T-cell (primary cell): ENCODE measurements around the gene GARIN3. TPM values are rescaled to one million over a fixed set of nuclear protein-coding genes. Genes with fewer than 3 reads are reported as not detected.

Experiments used
- ATAC-seq, 4 experiments: fragments of 200-7000 bp in 3 of 4; fragments of 150-1000 bp in 1 of 4; cut with Tn5 transposase; replicated peaks in 1 of 4; 1 replicate in 3 of 4; 2 replicates in 1 of 4; pipeline ENCODE4 v1.10.0; 2021; ENCODE audit warnings: moderate library complexity in 3 of 4, mild to moderate bottlenecking in 2 of 4, moderate number of reproducible peaks in 1 of 4
- CTCF ChIA-PET, 2 donors: fragments of 300-600 bp; sonication (Branson Sonifier 250); formaldehyde crosslinking; loops; one replicate each; lab custom pipeline; 2022; ENCODE audit warnings: antibody characterized with exemption in 2 of 2; lab: Charles Lee
- POLR2A ChIA-PET, 2 donors: fragments of 300-600 bp; sonication (Branson Sonifier 250); formaldehyde crosslinking; loops; one replicate each; lab custom pipeline; 2022; ENCODE audit warnings: antibody characterized with exemption in 2 of 2; lab: Charles Lee
- DNase-seq, 35 experiments: peaks; one replicate each; pipeline versions ENCODE4 v3.0.0 to v3.0.0-alpha.2; 2013 to 2023
- H3K27ac ChIP-seq: one replicate; pipeline ENCODE4 v1.5.1; 2013; ENCODE audit warnings: low read length
- H3K27me3 ChIP-seq, 2 experiments: replicated peaks in 1 of 2; 1 replicate in 1 of 2; 2 replicates in 1 of 2; pipeline versions ENCODE4 v1.6.1 to v1.7.0; 2013; ENCODE audit warnings: low read length in 1 of 2, mixed read lengths in 1 of 2; ENCODE audit not compliant: control insufficient read depth in 2 of 2, insufficient read depth in 2 of 2; ENCODE audit errors: extremely low read depth in 1 of 2
- H3K36me3 ChIP-seq, 2 donors: 1 replicate in 1 of 2; 2 replicates in 1 of 2; pipeline versions ENCODE4 v1.6.1 to v1.7.0; 2013; ENCODE audit warnings: low read length in 1 of 2; ENCODE audit not compliant: control insufficient read depth in 2 of 2, insufficient read depth in 1 of 2; ENCODE audit errors: extremely low read depth in 1 of 2
- H3K4me1 ChIP-seq, 2 experiments: 1 replicate in 1 of 2; 2 replicates in 1 of 2; pipeline versions ENCODE4 v1.6.1 to v1.7.0; 2013; ENCODE audit warnings: low read length in 2 of 2, mixed read lengths in 1 of 2; ENCODE audit not compliant: insufficient read depth in 2 of 2, control insufficient read depth in 1 of 2; ENCODE audit errors: extremely low read depth in 1 of 2
- H3K4me3 ChIP-seq, 2 donors: 1 replicate in 1 of 2; 2 replicates in 1 of 2; pipeline versions ENCODE4 v1.5.1 to v1.7.0; 2013; ENCODE audit warnings: mild to moderate bottlenecking in 2 of 2, low read length in 1 of 2, moderate library complexity in 1 of 2; ENCODE audit not compliant: control insufficient read depth in 1 of 2; ENCODE audit errors: extremely low read depth in 1 of 2
- H3K9me3 ChIP-seq: 2 replicates; pipeline ENCODE4 v1.7.0; 2013
- H3K27ac Mint-ChIP-seq, 2 donors: one replicate each; pipeline ENCODE4 v1.8.0; 2020 to 2021; ENCODE audit warnings: mild to moderate bottlenecking in 2 of 2, mixed read lengths in 2 of 2
- H3K27me3 Mint-ChIP-seq, 2 donors: one replicate each; pipeline ENCODE4 v1.8.0; 2021 to 2022; ENCODE audit warnings: mixed read lengths in 2 of 2
- H3K36me3 Mint-ChIP-seq: one replicate; pipeline ENCODE4 v1.8.0; 2021; ENCODE audit warnings: mixed read lengths
- H3K4me1 Mint-ChIP-seq, 3 donors: one replicate each; pipeline ENCODE4 v1.8.0; 2020 to 2022; ENCODE audit warnings: mixed read lengths in 3 of 3, mild to moderate bottlenecking in 1 of 3
- H3K4me3 Mint-ChIP-seq, 3 donors: one replicate each; pipeline ENCODE4 v1.8.0; 2020 to 2022; ENCODE audit warnings: mild to moderate bottlenecking in 3 of 3, mixed read lengths in 3 of 3, moderate library complexity in 3 of 3
- H3K9me3 Mint-ChIP-seq, 3 donors: one replicate each; pipeline ENCODE4 v1.8.0; 2020 to 2022; ENCODE audit warnings: mixed read lengths in 3 of 3
- WGBS: methylation state at CpG from one replicate; pipeline ENCODE4 v1.1.5; 2013; ENCODE audit warnings: missing lambda C conversion rate; ENCODE audit not compliant: insufficient coverage; 5-methylcytosine and 5-hydroxymethylcytosine counted together
- total RNA-seq, 35 experiments: library from RNA in 6 of 35; stranded (reverse) in 6 of 35; fragments of 120-200 nt in 1 of 35; gene quantifications; one replicate each; pipeline versions ENCODE4 v1.2.1 to v1.2.4 and lab custom pipeline; 2013 to 2026

Gene GARIN3
- total RNA-seq, 5 donors from 2014 or later (not counting 1 experiment from before 2014, with no cell fraction given) = not detected

DNA sequence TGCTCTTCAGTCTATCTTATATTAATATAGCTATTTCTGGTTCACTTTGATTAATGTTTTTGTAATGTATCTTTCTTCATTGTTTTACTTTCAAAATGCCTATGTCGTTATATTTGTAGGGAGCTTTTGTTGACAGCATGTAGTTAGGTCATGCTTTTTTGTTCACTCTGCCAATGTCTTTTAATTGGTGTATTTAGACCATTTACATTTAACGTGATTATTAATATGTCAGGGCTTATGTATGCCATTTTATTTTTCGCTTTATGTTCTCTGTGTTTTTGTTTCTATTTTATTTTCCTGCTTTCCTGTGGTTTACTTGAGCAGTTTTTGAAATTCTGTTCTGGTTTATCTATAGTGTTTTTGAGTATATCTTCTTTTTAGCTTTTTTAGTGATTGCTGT lies 10.8 kb downstream of the GARIN3 start:
- no peaks in the 10 kb centered on the region for H3K9me3 ChIP-seq
- Mint-ChIP-seq H3K4me1 (peaks cover 71 to 83% (median 77%) of the 10 kb centered on the region in 3 donors), H3K27me3 (no peaks in the 10 kb centered on the region), H3K36me3 (no peaks in the 10 kb centered on the region), H3K4me3 (peak overlapping the region; percentile 72 to 85 (median 81)), H3K9me3 (peaks cover 0 to 4% (median 0%) of the 10 kb centered on the region in 3 donors), H3K27ac (peak overlapping the region; percentile 98 to 99)
- H3K27me3 ChIP-seq = no peaks in the 10 kb centered on the region
- peaks cover 21 to 40% of the 10 kb centered on the region in 2 experiments for H3K4me1 ChIP-seq
- POLR2A ChIA-PET = interaction anchor here (0.6 to 2.9 kb wide), 11 partner anchors 12 to 395 kb away, joined by 3 to 11 read pairs (median 3); partner anchors contain the start of genes ITK (in 1 of the 2) and MED7 (in 1 of the 2)
- ATAC-seq (no peak), DNase-seq (no peak)
- H3K4me3 ChIP-seq = peak overlapping the region in 1 of 2 donors; percentile 4
- CTCF ChIA-PET = interaction anchor here (0.7 to 3.0 kb wide), 8 partner anchors 10 to 122 kb away, joined by 3 to 13 read pairs (median 3); partner anchors contain the start of genes ITK (in 1 of the 2) and MED7 (in 1 of the 2)
- peak overlapping the region; percentile 76 for H3K27ac ChIP-seq
- no CpG with 5 or more reads among the region's 3 CpGs for WGBS
- H3K36me3 ChIP-seq = no peaks in the 10 kb centered on the region

DNA sequence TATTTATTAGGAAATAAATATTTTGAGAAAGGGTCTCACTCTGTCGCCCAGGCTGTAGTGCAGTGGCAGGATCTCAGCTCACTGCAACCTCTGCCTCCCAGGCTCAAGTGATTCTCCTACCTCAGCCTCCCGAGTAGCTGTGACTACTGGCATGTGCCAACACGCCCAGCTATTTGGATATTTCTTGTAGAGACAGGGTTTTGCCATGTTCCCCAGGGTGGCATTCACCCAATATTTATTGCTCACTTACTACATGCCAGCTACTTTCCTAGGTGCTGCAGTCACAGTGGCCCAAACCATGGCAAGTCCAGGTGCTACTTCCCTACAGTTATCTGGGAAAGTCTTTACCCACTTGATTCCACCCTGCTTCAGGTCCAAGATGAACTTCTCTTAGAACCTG lies 15.1 kb downstream of the GARIN3 start:
- H3K4me1 ChIP-seq = peaks cover 13 to 26% of the 10 kb centered on the region in 2 experiments
- no peaks in the 10 kb centered on the region for H3K9me3 ChIP-seq
- ATAC-seq = no peak
- no CpG with 5 or more reads among the region's 3 CpGs for WGBS
- no peak overlapping the region for H3K4me3 ChIP-seq
- DNase-seq = no peak
- Mint-ChIP-seq H3K4me3 (no peak overlapping the region), H3K27me3 (no peaks in the 10 kb centered on the region), H3K9me3 (no peaks in the 10 kb centered on the region), H3K36me3 (no peaks in the 10 kb centered on the region), H3K27ac (peak overlapping the region; percentile 27 to 79), H3K4me1 (peaks cover 56 to 64% (median 62%) of the 10 kb centered on the region in 3 donors)
- no peak overlapping the region for H3K27ac ChIP-seq
- POLR2A ChIA-PET = interaction anchor here in 1 of 2 donors (1.1 kb wide), 1 partner anchor 8 kb away, joined by 3 read pairs; the partner anchor contains the start of gene MED7
- no peaks in the 10 kb centered on the region for H3K36me3 ChIP-seq
- CTCF ChIA-PET = interaction anchor here in 1 of 2 donors (0.6 kb wide), 1 partner anchor 84 kb away, joined by 3 read pairs; no protein-coding TSS in a partner anchor
- no peaks in the 10 kb centered on the region for H3K27me3 ChIP-seq

DNA sequence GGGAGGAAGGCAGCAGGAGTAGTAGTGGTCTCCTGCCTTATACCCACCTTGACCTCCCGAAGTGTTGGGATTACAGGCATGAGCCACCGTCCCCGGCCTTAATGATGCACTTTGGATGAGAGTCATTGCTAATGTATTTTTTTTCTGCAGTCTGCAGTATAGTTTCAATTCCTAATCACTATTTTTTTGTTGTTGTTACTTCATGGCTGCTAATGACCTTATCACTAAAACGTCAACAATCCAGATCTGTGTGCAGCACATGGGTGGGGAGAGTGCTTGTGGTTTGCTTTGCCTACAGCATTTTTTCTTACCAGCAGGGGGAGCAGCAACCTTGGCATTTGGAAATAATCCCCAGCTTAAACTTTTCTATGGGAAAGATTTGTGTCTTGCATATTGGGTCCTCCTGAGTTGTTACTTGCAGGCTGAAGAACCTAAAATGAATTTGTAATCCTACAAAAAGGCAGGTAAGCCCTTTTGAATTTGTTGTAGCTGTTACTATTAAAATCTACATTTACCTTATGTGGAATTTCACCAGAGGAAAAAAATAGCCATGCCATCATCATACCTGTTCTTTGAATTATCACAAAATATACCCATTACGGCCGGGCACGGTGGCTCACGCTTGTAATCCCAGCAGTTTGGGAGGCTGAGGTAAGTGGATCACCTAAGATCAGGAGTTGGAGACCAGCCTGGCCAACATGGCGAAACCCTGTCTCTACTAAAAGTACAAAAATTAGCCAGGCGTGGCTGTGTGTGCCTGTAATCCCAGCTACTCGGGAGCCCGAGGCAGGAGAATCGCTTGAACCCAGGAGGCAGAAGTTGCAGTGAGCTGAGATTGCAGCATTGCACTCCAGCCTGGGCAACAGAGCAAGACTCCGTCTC lies 17.1 kb downstream of the GARIN3 start:
- H3K27ac ChIP-seq = no peak overlapping the region
- CTCF ChIA-PET = interaction anchor here (0.6 to 3.4 kb wide), 36 partner anchors 8 to 180 kb away, joined by 3 to 29 read pairs (median 4); partner anchors contain the start of genes GARIN3 (in 1 of the 2) and ITK (in 1 of the 2)
- Mint-ChIP-seq H3K36me3 (no peaks in the 10 kb centered on the region), H3K4me1 (peaks cover 41 to 47% (median 46%) of the 10 kb centered on the region in 3 donors), H3K27ac (peak overlapping the region; percentile 81 to 90), H3K27me3 (no peaks in the 10 kb centered on the region), H3K4me3 (peak overlapping the region in 1 of 3 donors; percentile 29), H3K9me3 (no peaks in the 10 kb centered on the region)
- peak; percentile 70 to 85 (median 78) for ATAC-seq
- POLR2A ChIA-PET = interaction anchor here (0.6 to 1.5 kb wide), 3 partner anchors 19 to 34 kb away, joined by 3 to 5 read pairs (median 4); partner anchors contain the start of gene ITK (in 1 of the 2)
- 93% methylated on average over 4 of the region's 14 CpGs for WGBS
- peak; percentile 52 to 93 (median 76) for DNase-seq
- H3K36me3 ChIP-seq = no peaks in the 10 kb centered on the region
- no peaks in the 10 kb centered on the region for H3K9me3 ChIP-seq
- H3K4me1 ChIP-seq = peaks cover 12 to 25% of the 10 kb centered on the region in 2 experiments
- H3K27me3 ChIP-seq = no peaks in the 10 kb centered on the region
- no peak overlapping the region for H3K4me3 ChIP-seq

DNA sequence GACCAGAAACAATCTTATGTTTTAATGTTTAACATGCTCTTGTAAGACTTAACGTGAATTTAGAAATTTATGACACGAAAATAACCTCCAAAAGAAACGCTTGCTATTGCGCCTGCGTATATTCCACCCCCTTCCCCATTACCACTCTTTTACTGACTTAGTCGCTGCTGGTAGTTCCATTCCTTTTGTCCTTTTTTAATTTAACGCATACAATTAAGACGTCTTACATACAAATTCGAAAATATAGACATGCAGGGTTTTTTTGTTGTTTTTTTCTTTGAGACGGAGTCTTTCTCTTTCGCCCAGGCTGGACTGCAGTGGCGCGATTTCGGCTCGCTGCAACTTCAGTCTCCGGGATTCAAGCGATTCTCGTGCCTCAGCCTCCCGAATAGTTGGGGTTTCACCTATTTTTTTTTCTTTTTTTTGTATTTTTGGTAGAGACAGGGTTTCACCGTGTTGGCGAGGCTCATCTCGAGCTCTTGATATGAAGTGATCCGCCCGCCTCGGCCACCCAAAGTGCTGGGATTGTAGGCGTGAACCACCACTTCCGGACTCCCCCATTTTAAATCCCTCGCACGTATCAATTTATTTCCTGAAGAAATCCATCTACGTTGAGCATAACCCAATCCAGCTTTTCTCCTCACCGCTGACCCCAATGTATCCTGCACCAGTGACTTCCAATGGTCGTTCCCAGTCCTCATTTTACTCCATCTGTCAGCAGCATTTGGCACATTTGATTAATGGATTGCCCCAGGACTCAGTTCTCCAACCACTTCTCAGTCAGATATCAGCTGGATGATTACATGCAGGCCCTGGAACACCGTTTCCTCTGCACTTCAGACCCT lies 22.7 kb downstream of the GARIN3 start:
- Histone ChIP-seq H3K4me3 (peak overlapping the region; percentile 93 to 98), H3K36me3 (peaks cover 0 to 9% of the 10 kb centered on the region in 2 donors), H3K27me3 (no peaks in the 10 kb centered on the region), H3K9me3 (no peaks in the 10 kb centered on the region), H3K27ac (peak overlapping the region; percentile 92), H3K4me1 (peaks cover 15 to 33% of the 10 kb centered on the region in 2 experiments)
- whole genome bisulfite sequencing = 4% methylated on average over 17 of the region's 33 CpGs
- ChIA-PET POLR2A (interaction anchor here (0.6 to 2.2 kb wide), 24 partner anchors 8 to 709 kb away, joined by 3 to 11 read pairs (median 4); partner anchors contain the start of gene ITK (in 1 of the 2)), CTCF (interaction anchor here (0.5 to 2.3 kb wide), 20 partner anchors 11 to 1200 kb away, joined by 3 to 23 read pairs (median 4); no protein-coding TSS in a partner anchor)
- ATAC-seq (peak; percentile 51 to 66 (median 58)), DNase-seq (peak in 33 of 35 experiments; percentile 17 to 67 (median 44))
- Mint-ChIP-seq H3K27ac (peak overlapping the region; percentile 99), H3K4me3 (peak overlapping the region; percentile 84 to 97 (median 95)), H3K4me1 (peaks cover 36 to 59% (median 54%) of the 10 kb centered on the region in 3 donors), H3K9me3 (no peaks in the 10 kb centered on the region), H3K36me3 (peaks cover 14% of the 10 kb centered on the region), H3K27me3 (no peaks in the 10 kb centered on the region)

DNA sequence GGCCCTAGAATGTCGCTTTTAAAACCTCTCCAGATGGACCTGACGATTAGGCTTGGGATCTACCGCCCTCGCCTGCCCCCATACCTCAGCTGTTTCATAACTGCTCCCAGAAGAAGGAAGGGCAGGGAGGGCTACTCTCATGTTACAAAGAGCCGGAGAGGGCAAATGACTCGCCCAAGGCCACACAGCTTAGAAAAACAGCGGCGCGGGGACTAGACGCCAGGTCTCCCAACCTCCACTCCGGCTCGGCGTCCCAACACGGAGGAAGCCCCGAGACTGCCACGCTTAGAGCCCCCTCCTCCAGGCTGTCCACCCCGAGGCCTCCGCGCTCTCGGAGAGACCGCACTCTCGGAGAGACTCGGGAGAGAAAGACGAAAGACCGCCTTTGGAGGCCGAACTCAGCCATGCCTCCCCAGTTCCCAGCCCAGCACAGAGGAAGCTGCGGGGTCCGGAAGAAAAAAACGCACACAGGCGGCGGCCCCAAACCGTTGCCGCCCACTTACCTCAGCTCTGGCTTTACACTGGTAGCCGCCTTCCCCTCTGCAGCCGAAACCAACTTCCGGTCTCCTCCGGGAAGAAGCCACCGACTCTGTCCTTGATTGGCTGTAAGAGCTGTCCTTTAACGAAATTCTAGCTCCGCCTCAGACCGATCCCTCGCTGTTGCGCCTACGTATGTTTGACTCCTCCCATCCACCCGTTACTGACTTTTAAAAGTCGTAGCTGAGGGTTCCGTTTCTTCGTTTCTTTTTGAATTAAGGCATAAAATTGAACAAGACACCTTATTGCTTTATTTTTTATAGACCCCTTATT lies 23.5 kb downstream of the GARIN3 start, which contains the start of gene MED7:
TSS of gene MED7 (minus strand) at position 549 of the 810 bp plus-strand sequence. CDS start 3,434 bp downstream, outside the sequence.
- H3K36me3 Mint-ChIP-seq = peaks cover 21% of the 10 kb centered on the region
- Histone ChIP-seq H3K9me3 (no peaks in the 10 kb centered on the region), H3K27ac (peak within 1 kb of the TSS; percentile 92), H3K36me3 (peaks cover 3 to 14% of the 10 kb centered on the region in 2 donors), H3K4me1 (peaks cover 15 to 30% of the 10 kb centered on the region in 2 experiments), H3K4me3 (peak within 1 kb of the TSS; percentile 93 to 98), H3K27me3 (no peaks in the 10 kb centered on the region)
- CTCF ChIA-PET = interaction anchor here (0.5 to 2.3 kb wide), 24 partner anchors 10 to 1199 kb away, joined by 3 to 23 read pairs (median 4); partner anchors contain the start of gene LSM11 (in 1 of the 2)
- WGBS = 0% methylated on average over 37 of the region's 48 CpGs
- peak within 1 kb of the TSS; percentile 99 for H3K27ac Mint-ChIP-seq
- POLR2A ChIA-PET = interaction anchor here (0.5 to 2.2 kb wide), 26 partner anchors 8 to 717 kb away, joined by 3 to 11 read pairs (median 4); partner anchors contain the start of gene ITK (in 1 of the 2)
- no peaks in the 10 kb centered on the region for H3K27me3 Mint-ChIP-seq
- no peaks in the 10 kb centered on the region for H3K9me3 Mint-ChIP-seq
- H3K4me3 Mint-ChIP-seq = peak within 1 kb of the TSS; percentile 84 to 97 (median 95)
- ATAC-seq = peak; percentile 96 to 98 (median 96)
- DNase-seq = peak; percentile 68 to 99 (median 93)
- peaks cover 32 to 54% (median 50%) of the 10 kb centered on the region in 3 donors for H3K4me1 Mint-ChIP-seq
